HG03469 (cell line): ENCODE results near the gene SLC16A8.

Experiments
- ATAC-seq: cut with Tn5 transposase; IDR thresholded peaks from one replicate; pipeline ENCODE4 v1.9.1; 2021; ENCODE audit warnings: mild to moderate bottlenecking, moderate library complexity, moderate number of reproducible peaks; ENCODE audit not compliant: unreplicated experiment

SLC16A8 gene

GRCh38 chr22:38074181-38075104, 9.5 kb downstream of the SLC16A8 start:
- ATAC-seq, result no peak

- no peak for ATAC-seq
These were observed 10.5 kb downstream of the SLC16A8 start for GRCh38 chr22:38073150-38074130.

DNA sequence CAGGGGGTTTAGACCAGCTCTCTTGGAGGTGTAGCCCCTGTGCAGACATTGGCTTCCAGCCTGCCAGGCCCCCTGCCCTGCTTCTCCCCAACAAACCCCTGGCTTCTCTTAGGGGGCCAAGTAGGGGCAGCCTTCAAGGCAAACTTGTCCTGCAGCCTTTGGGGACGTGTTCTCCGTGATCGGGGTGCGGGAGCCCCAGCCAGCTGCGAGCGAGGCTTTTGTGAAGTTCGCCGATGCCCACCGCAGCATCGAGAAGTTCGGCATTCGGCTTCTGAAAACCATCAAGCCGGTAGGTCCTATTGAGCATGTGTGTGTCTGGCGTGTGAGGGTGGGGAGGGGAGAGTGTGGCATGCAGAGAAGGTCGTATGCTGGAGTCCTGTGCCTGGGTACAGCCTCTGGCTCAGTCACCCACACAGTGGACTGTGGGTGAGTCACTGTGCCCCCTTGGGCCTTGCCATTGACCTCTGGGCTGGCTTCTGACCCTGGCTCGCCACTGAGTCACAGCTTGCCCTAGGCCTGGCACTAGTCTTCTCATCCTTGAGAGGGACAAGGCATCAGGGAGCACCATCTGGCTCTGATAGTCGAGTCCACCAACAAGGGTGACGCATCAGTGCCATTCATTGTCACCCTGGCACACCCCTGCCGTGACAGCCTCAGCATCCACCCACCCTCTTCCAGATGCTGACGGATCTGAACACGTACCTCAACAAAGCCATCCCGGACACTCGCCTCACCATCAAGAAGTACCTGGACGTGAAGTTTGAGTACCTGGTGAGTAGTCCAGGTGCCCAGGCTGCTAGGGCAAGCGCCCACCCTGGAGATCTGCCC, 11.4 kb downstream of the SLC16A8 start:
- ATAC-seq, result no peak

- ATAC-seq, result no peak
These were observed 12.3 kb downstream of the SLC16A8 start for GRCh38 chr22:38071421-38072321.

DNA sequence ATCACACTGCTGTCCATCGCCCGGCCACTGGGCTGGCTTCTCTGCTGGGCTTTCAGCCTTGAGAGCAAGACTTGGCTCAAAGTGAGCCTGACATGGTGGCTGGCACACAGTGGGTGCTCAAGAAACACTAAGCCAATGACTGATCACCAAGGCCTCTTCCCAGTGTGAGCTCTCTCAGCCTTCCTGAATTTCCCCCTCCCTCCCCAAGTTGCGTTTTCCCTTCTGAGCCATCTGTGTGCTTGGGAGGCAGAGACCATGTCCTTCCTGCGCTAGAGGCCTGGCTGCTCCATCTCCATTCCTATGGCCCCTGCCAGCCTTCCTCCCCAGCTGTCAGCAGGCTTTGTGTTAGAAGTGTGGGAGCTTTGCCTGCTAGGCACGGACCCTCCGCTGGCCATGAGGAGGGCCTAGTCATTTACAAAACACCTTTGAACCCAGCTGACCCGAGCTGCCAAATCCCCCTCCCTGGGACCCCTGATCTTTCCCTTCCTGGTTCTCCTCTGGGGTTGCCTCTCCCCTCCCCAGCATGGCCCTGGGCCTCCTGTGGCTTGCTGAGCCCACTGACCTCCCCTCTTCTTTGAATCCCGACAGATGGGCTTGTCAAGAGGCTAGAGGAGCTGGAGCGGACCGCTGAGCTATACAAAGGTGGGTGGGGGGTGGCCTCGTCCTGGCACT, 13.6 kb downstream of the SLC16A8 start:
- no peak for ATAC-seq

- no peak for ATAC-seq
These were observed 14.4 kb downstream of the SLC16A8 start for GRCh38 chr22:38069372-38070249.

GRCh38 chr22:38068641-38069371, 15.2 kb downstream of the SLC16A8 start:
- ATAC-seq, result no peak

DNA sequence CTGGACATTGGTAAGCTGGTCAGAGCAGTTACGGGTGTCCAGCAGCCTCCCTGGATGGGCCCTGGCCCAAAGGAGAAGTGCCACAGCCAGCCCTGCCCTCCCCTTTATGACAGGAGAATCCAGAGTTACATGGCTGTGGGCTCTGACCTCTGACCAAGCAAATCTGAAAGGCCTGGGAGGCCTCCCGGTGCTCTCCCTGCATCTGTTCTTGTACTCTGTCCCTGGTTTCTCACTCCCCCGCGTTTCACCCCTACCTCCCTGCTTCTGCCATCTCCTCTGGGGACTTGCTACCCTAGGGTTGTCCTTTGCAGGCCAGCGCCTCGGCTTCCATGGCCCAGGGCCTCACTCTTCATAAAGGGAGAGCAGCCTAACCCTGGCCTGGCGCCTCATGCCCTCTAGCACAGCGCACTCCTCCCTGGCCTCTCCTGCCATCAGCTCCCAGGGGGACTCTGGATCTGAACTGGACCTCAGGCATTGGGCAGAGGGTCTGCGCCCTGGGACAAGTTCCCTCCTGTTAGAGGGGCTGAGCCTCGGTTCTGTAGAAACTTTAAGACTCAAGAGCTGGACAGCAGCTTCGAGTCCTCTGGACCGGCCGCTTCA, 16.1 kb downstream of the SLC16A8 start:
- no peak for ATAC-seq

GRCh38 chr22:38067028-38067415, 17.0 kb downstream of the SLC16A8 start:
- no peak for ATAC-seq

DNA sequence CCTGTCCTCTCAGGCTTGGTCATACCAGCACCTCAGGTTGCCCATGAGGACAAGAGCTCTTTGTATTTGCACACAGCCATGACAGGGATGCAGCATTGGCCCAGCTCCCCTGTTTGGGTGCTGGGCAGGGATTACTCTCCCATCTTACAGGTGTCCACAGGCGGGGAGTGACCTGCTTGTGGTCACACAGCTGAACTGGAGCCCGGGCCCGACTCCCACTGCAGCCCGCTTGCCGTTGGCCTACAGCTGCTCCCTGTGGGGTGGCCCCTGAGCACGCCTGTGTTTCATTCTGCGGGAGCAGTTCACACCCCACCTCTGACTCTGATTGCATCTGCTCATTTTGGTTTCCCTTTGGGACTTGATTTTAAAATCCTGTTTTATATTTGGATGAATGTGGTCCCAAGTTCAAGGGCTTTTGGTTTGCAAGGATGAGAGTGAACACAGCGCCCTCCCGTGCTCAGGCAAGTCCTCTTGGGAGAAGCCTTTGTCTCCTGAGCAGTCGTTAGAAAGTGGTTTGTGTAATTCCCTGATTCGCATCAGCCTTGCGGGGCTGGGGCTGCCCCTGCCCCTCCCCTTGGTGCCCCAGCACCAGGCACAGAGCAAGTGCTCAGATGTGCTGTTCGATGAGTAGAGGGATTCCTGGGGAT, 17.5 kb downstream of the SLC16A8 start:
- no peak for ATAC-seq

DNA sequence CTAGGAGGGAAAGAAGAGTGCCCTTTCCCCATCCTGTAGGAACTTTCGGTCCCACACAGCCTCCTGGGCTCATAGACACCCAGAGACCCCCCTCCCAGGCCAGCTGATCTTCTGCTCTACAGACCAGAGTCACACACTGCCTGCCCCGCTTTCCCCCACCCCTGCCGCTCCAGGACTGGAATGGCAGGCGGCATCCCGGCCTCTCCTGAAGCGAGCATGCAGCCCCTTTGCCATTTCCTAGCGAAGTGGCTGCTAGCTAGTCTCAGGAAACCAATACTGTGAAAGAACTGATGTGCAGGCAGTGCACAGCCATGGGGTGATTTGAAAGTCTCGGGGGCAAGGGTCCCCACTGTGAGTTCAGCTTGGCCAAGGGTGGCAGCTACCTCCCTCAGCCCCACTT, 18.4 kb downstream of the SLC16A8 start:
- no peak for ATAC-seq

DNA sequence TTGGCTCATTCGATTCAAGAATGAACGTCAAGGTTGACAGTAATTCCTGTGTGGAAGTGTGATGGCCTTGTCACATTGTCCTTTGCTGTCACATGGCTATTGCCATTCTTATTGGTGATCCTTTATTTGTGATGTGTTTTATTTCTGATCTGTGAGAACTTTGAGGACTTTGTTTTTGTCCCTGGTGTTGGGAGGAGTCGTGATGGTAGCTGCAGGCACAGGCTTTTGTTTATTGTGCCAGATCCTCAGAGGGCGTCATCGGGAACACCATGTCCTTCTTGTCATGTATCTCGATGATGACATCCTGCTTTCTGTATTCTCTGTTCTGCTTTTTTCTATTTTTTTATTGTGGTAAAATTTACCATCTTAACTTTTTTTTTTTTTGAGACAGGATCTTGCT, 21.2 kb downstream of the SLC16A8 start:
- ATAC-seq, result no peak

GRCh38 chr22:38056969-38057891, 26.8 kb downstream of the SLC16A8 start, which contains the start of gene PICK1:
Gene PICK1, plus strand, starts transcription at chr22:38057404. Its CDS starts 406 bp downstream, at chr22:38057810.
- no peak for ATAC-seq

DNA sequence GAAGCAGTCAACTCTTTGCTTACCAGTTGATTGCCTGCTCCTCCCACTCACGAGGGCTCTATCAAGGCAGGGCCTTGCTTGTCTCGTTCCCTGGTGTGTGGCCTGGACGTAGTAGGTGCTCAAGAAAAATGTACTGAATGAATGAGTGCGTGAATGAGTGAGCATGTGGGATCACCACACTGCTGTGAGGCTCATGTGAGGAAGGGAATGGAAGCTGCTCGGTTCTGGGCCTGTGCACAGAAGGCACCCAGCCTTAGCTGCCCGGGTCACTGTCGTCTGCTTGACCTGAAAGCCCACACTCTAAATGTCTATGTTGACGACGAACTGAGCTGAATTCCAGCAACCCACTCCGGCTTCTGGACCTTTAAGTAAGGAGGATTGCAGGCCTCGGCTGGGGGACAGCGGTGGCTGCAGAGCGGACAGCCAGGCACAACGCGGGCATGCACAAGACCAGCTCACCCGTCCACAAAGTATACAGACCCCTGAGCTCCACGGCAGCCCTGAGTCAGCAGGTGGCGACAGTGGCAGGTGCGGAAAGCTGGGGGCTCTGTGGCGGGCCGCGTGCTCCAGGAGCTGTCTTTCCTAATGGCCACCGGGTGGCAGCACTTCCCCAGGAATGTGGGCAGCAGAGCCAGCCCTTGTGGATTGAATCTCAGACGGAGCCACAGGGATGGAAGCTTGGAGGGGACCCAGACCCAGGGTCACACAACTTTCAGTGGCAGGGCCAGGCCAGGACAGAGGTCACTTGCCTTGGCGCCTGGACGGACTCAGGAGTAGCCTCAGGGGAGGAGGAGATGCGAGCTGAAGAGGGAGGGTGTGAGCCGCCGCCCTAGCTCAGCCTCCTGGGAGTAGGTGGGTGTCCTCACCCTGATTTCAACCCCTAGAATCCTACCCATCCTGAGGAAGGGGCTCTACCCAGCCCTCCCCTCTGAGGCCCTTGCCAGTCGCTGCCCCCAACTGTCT, 31.8 kb downstream of the SLC16A8 start:
- no peak for ATAC-seq
